Ishikawa (cell line): ENCODE data around the gene ACADVL.

Experiments used
- CEBPB ChIP-seq: IDR thresholded peaks from 2 replicates; pipeline ENCODE4 v1.6.1; 2012
- CREB1 ChIP-seq: IDR thresholded peaks from 2 replicates; pipeline ENCODE4 v1.6.1; 2012; ENCODE audit warnings: low read depth
- EGR1 ChIP-seq: IDR thresholded peaks from 2 replicates; pipeline ENCODE4 v1.6.1; 2012
- EP300 ChIP-seq: IDR thresholded peaks from 2 replicates; pipeline ENCODE4 v1.6.1; 2012; ENCODE audit warnings: borderline replicate concordance
- FOXM1 ChIP-seq: IDR thresholded peaks from 2 replicates; pipeline ENCODE4 v1.6.1; 2012; ENCODE audit warnings: low read depth, borderline replicate concordance
- MAX ChIP-seq: IDR thresholded peaks from 2 replicates; pipeline ENCODE4 v1.6.1; 2012
- NFIC ChIP-seq: IDR thresholded peaks from 2 replicates; pipeline ENCODE4 v1.6.1; 2012
- RAD21 ChIP-seq: IDR thresholded peaks from 2 replicates; pipeline ENCODE4 v1.6.1; 2012; ENCODE audit warnings: low read depth
- REST ChIP-seq: IDR thresholded peaks from 2 replicates; pipeline ENCODE4 v1.6.1; 2012; ENCODE audit warnings: low read depth, mild to moderate bottlenecking
- TAF1 ChIP-seq: IDR thresholded peaks from 2 replicates; pipeline ENCODE4 v1.6.1; 2012; ENCODE audit warnings: low read depth, mild to moderate bottlenecking
- TCF12 ChIP-seq: IDR thresholded peaks from 2 replicates; pipeline ENCODE4 v1.6.1; 2012; ENCODE audit warnings: low read depth
- TEAD4 ChIP-seq: IDR thresholded peaks from 2 replicates; pipeline ENCODE4 v1.6.1; 2012
- USF1 ChIP-seq: IDR thresholded peaks from 2 replicates; pipeline ENCODE4 v1.6.1; 2012
- YY1 ChIP-seq: IDR thresholded peaks from 2 replicates; pipeline ENCODE4 v1.6.1; 2012; ENCODE audit warnings: low read depth
- ZBTB7A ChIP-seq: IDR thresholded peaks from 2 replicates; pipeline ENCODE4 v1.6.1; 2012; ENCODE audit warnings: low read depth

Gene ACADVL

GRCh38 chr17:7176107-7176840, 43.5 kb upstream of the ACADVL start:
- TF ChIP-seq EP300 (no peak), NFIC (no peak), REST (no peak), CREB1 (no peak), TCF12 (no peak)

DNA sequence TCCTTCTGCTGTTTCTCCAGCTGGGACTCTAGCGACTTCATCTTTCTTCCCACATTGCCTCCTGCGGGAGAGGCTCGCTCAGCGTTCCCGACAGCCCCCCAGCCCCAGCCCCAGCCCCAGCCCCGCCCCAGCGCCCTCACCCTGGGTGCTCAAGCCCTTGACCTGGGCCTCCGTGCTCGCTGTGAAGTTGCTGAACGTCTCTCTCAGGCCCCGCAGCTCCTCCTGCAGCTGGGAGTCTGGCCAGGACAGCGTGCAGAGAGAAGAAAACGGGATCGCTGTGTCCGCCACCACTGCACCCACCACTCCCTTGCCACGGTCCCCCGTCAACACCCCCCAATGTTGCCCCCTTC, 42.9 kb upstream of the ACADVL start:
- no peak for TF ChIP-seq NFIC
- no peak for TF ChIP-seq REST
- no peak for TF ChIP-seq EGR1
- TF ChIP-seq EP300: no peak
- no peak for TF ChIP-seq MAX
- no peak for TF ChIP-seq ZBTB7A
- no peak for TF ChIP-seq CREB1
- TF ChIP-seq RAD21: no peak
- TF ChIP-seq CEBPB: no peak
- no peak for TF ChIP-seq FOXM1
- TF ChIP-seq TEAD4: no peak
- TF ChIP-seq TAF1: no peak
- TF ChIP-seq TCF12: no peak
- no peak for TF ChIP-seq YY1
- no peak for TF ChIP-seq USF1

- TF ChIP-seq USF1: no peak
- TF ChIP-seq TEAD4: no peak
- peak; percentile 88 for TF ChIP-seq RAD21
- no peak; the same call in 1 of the 2 replicates for TF ChIP-seq NFIC
- TF ChIP-seq EP300: no peak
These were observed 42.4 kb upstream of the ACADVL start for GRCh38 chr17:7177191-7177953.

DNA sequence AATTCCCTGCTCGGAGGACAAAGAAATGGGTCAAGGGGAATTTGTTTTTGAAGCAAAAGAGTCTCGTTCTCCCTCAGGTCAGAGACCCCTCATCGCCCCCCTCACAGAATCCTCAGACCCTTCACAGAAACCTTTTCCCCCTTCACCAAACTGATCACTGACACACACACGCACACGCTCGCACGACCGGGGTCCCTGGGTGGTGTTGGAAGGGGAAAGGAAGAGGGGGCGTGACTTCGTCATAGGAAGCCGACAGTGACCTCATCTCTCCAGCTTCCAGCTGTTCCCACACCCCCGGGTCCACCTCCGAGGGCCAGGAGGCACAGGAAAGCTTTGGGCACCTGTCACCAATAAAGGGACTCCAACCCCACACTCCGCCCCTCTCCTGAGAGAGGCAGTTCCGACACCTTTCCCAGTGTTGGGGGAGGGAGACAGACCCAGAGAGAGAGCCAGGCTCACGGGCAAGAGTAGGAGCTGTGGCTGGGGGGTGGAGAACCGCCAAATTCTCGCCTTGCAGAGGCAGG, 41.7 kb upstream of the ACADVL start:
- TF ChIP-seq YY1: no peak
- TF ChIP-seq NFIC: no peak
- no peak for TF ChIP-seq TAF1
- no peak for TF ChIP-seq USF1
- TF ChIP-seq RAD21: no peak
- TF ChIP-seq CEBPB: no peak
- TF ChIP-seq MAX: no peak; the same call in 1 of the 2 replicates
- TF ChIP-seq TEAD4: no peak
- no peak for TF ChIP-seq FOXM1
- peak; percentile 47; the same call in 1 of the 2 replicates for TF ChIP-seq EGR1
- TF ChIP-seq EP300: no peak
- TF ChIP-seq REST: no peak
- TF ChIP-seq TCF12: no peak
- peak; percentile 77 for TF ChIP-seq CREB1
- peak; percentile 74 for TF ChIP-seq ZBTB7A
